Neural progenitor cell (in vitro differentiated cells): ENCODE data around the gene TOMM40. TPM values are rescaled to one million over a fixed set of nuclear protein-coding genes. Genes with fewer than 3 reads are reported as not detected.

ENCODE experiments used
- DNase-seq: peaks from one replicate; pipeline ENCODE4 v3.0.0-alpha.2; 2016; ENCODE audit warnings: low spot score
- H2AFZ ChIP-seq: fragments of 200-600 bp; sonication (generic); replicated peaks from 2 replicates; pipeline ENCODE4 v1.6.1; 2016; ENCODE audit warnings: antibody characterized with exemption
- H3F3A ChIP-seq: fragments of 200-600 bp; sonication (generic); 2 replicates; pipeline ENCODE4 v1.6.1; 2016; ENCODE audit warnings: antibody characterized with exemption, low read depth
- H3K27ac ChIP-seq: fragments of 200-600 bp; sonication (generic); 2 replicates; pipeline ENCODE4 v1.5.1; 2016; ENCODE audit warnings: mild to moderate bottlenecking
- H3K27me3 ChIP-seq: fragments of 200-600 bp; sonication (generic); 2 replicates; pipeline ENCODE4 v1.6.1; 2016; ENCODE audit warnings: mild to moderate bottlenecking, moderate library complexity
- H3K36me3 ChIP-seq: fragments of 200-600 bp; sonication (generic); 2 replicates; pipeline ENCODE4 v1.5.1; 2016
- H3K4me1 ChIP-seq: fragments of 200-600 bp; sonication (generic); 2 replicates; pipeline ENCODE4 v1.6.1; 2016; ENCODE audit warnings: mixed run types
- H3K4me2 ChIP-seq: fragments of 200-600 bp; sonication (generic); 2 replicates; pipeline ENCODE4 v1.6.1; 2016
- H3K4me3 ChIP-seq: fragments of 200-600 bp; sonication (generic); 2 replicates; pipeline ENCODE4 v1.5.1; 2016
- H3K79me2 ChIP-seq: fragments of 200-600 bp; sonication (generic); 2 replicates; pipeline ENCODE4 v1.6.1; 2016; ENCODE audit warnings: low read depth
- H3K9ac ChIP-seq: fragments of 200-600 bp; sonication (generic); 2 replicates; pipeline ENCODE4 v1.6.1; 2016
- H3K9me3 ChIP-seq: fragments of 200-600 bp; sonication (generic); 2 replicates; pipeline ENCODE4 v1.5.1; 2016; ENCODE audit warnings: low read depth
- H4K20me1 ChIP-seq: fragments of 200-600 bp; sonication (generic); 2 replicates; pipeline ENCODE4 v1.6.1; 2016; ENCODE audit warnings: low read depth
- H3K27ac Mint-ChIP-seq: 3 replicates; pipeline ENCODE4 v1.8.0; 2021; ENCODE audit warnings: mixed read lengths
- H3K27me3 Mint-ChIP-seq: 2 replicates; pipeline ENCODE4 v1.8.0; 2022; ENCODE audit warnings: low read depth, mild to moderate bottlenecking, inconsistent platforms, moderate library complexity, mixed read lengths; ENCODE audit not compliant: insufficient read depth
- H3K36me3 Mint-ChIP-seq: 3 replicates; pipeline ENCODE4 v1.8.0; 2021; ENCODE audit warnings: mixed read lengths
- H3K4me1 Mint-ChIP-seq: 3 replicates; pipeline ENCODE4 v1.8.0; 2021; ENCODE audit warnings: mixed read lengths
- H3K4me3 Mint-ChIP-seq: 3 replicates; pipeline ENCODE4 v1.8.0; 2021; ENCODE audit warnings: mild to moderate bottlenecking, moderate library complexity, mixed read lengths
- H3K9me3 Mint-ChIP-seq: 3 replicates; pipeline ENCODE4 v1.8.0; 2020; ENCODE audit warnings: mixed read lengths
- EZH2 ChIP-seq: fragments of 200-600 bp; sonication (generic); IDR thresholded peaks from 2 replicates; pipeline ENCODE4 v1.6.1; 2017; ENCODE audit warnings: antibody characterized with exemption, mild to moderate bottlenecking, moderate library complexity
- EZH2phosphoT487 ChIP-seq: fragments of 200-600 bp; sonication (generic); IDR thresholded peaks from 2 replicates; pipeline ENCODE4 v1.6.1; 2017; ENCODE audit warnings: antibody characterized with exemption
- total RNA-seq: library from RNA; depleted of rRNA; stranded (reverse); fragments of >200 nt; gene quantifications from 2 replicates; pipeline ENCODE4 v1.2.3, GENCODE V29; 2015; ENCODE audit warnings: low replicate concordance
- TF ChIP-seq, protein P1 (sequence below): fragments of 200-600 bp; sonication (generic); IDR thresholded peaks from 2 replicates; pipeline ENCODE4 v1.5.1; 2017; ENCODE audit warnings: antibody characterized with exemption, mild to moderate bottlenecking

Gene TOMM40
- total RNA-seq, 1 donor from 2014 or later, result 30.1 TPM

DNA sequence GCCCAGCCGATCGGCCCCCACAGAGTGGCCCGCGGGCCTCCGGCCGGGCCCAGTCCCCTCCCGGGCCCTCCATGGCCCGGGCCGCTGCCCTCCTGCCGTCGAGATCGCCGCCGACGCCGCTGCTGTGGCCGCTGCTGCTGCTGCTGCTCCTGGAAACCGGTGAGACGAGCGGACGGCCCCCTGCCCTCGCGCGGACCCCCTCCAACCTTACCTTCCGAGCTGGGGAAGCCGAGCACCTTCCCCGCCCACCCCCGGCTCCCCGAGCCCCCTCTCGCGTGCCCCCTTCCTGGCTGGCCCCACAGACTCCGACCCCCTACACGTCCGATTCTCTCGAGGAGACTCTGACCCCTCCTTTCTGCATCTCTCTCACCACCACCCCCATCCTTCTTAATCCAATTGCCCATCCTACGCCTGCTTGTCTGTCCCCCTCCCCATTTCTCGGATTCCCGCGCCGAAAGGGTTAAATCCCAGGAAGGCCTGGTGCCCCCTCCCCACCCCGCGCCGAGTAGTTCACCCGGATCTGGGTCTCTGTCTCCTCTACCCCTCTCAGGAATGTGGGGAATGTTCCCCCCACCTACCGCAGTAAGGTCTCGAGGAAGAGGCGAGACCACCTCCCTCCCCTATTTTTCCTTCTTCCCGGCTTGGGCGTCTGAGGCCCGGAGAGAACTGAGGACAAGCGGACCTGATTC is 44.5 kb upstream of the TOMM40 start:
- Histone ChIP-seq H3K27ac (peak overlapping the region; percentile 96), H3K4me2 (peak overlapping the region; percentile 93), H3K9ac (peak overlapping the region; percentile 92), H3K79me2 (peaks cover 55% of the 10 kb centered on the region), H3K9me3 (no peaks in the 10 kb centered on the region), H3K27me3 (no peaks in the 10 kb centered on the region), H3F3A (peaks cover 38% of the 10 kb centered on the region), H3K4me1 (peaks cover 22% of the 10 kb centered on the region), H2AFZ (no peak overlapping the region), H3K36me3 (no peaks in the 10 kb centered on the region), H3K4me3 (peak overlapping the region; percentile 95), H4K20me1 (peaks cover 48% of the 10 kb centered on the region)
- H3K27me3 Mint-ChIP-seq, result no peaks in the 10 kb centered on the region
- H3K27ac Mint-ChIP-seq, result peak overlapping the region; percentile 99
- TF ChIP-seq EZH2phosphoT487 (no peak), EZH2 (no peak)
- TF ChIP-seq, protein P1, sequence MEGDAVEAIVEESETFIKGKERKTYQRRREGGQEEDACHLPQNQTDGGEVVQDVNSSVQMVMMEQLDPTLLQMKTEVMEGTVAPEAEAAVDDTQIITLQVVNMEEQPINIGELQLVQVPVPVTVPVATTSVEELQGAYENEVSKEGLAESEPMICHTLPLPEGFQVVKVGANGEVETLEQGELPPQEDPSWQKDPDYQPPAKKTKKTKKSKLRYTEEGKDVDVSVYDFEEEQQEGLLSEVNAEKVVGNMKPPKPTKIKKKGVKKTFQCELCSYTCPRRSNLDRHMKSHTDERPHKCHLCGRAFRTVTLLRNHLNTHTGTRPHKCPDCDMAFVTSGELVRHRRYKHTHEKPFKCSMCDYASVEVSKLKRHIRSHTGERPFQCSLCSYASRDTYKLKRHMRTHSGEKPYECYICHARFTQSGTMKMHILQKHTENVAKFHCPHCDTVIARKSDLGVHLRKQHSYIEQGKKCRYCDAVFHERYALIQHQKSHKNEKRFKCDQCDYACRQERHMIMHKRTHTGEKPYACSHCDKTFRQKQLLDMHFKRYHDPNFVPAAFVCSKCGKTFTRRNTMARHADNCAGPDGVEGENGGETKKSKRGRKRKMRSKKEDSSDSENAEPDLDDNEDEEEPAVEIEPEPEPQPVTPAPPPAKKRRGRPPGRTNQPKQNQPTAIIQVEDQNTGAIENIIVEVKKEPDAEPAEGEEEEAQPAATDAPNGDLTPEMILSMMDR, result no peak
- DNase-seq, result peak; percentile 95
- H3K36me3 Mint-ChIP-seq, result peaks cover under 1% of the 10 kb centered on the region
- H3K9me3 Mint-ChIP-seq, result no peaks in the 10 kb centered on the region
- H3K4me3 Mint-ChIP-seq, result peak overlapping the region; percentile 93
- peaks cover 28% of the 10 kb centered on the region for H3K4me1 Mint-ChIP-seq

DNA sequence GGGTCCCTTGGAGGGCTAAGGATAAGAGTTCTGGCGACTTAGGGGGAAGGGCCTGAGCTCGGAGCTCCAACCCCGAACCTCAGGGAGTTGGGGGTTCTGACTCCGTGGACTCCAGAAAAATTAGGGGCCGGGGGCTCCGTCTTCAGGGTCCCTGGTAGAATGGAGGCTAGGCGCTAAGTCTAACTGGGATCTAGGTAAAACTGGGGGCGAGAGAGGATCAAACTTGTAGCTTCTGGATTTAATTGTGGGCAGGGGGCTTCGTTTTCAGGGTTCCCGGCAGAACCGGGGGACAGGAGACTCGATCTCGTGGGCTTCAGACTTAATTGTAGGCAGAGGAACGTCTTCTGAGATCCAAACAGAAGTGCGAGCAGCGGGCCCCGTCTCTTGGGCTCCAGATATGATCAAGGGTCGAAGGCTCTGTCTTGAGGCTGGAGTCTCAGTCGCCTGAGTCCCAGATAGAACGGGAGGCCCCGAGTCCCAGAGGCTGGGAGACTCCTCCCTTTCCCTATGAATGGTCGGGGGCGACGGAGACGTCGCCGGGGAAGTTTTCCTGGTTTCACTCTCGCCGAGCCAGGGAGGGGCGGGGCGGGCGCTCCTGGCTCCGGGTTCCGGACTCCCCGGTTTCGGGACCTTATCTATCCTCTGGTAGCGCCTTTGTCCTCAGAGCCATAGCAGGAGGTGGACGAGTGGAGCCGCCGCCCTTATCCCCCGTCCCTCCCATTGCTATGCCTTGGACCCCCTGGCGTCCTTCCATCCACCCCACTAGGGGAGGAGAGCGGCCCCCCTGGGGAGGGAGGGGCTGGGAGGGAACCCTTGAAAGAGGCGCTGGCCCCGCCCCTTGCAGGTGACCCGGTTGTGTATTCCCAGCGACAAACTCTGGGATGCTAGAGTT is 43.7 kb upstream of the TOMM40 start:
- H3K27me3 Mint-ChIP-seq, result no peaks in the 10 kb centered on the region
- Histone ChIP-seq H3K79me2 (peaks cover 63% of the 10 kb centered on the region), H3K4me2 (peak overlapping the region; percentile 93)

DNA sequence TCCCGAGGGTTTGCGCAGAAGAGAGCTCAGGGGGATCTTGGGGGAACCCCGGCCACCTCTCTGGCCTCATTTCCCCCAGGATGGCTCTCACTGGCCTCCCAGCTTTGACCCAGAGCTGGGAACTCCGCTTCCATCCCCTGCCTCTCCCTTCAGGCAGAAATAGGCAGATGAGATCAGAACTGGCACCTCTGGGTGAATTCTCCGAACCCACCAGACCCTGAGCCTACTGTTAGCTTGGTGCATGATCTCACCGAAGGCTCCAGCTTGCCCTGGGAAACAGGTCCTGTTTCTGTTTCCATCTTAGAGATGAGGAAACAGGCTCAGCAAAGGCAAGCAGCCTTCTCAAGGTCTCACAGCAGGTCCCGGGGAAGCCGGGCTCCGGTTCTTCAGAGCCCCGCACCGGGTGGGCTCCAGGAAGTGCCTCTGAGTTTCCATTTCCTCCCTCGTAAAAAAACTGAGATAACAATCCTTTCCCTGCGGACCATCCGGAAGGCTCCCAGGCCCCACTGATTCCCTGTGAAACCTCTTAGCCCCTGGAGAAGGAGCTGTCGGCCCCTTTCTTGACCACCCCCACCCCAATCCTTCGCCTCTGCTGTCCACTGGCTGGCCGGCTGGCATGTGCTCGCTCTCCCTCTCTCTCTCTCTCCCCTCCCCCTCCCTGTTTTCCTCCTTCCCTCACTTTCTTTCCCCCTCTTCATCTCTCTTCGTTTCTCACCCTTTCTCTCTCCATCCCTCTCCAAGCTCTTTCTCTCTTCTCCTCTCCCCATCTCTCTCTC is 42.8 kb upstream of the TOMM40 start:
- Histone ChIP-seq H3K4me1 (peaks cover 22% of the 10 kb centered on the region), H4K20me1 (peaks cover 64% of the 10 kb centered on the region), H3K4me3 (peak overlapping the region; percentile 95), H2AFZ (no peak overlapping the region), H3K36me3 (no peaks in the 10 kb centered on the region), H3K27ac (peak overlapping the region; percentile 96), H3K4me2 (peak overlapping the region; percentile 93), H3F3A (peaks cover 31% of the 10 kb centered on the region), H3K79me2 (peaks cover 71% of the 10 kb centered on the region), H3K9me3 (no peaks in the 10 kb centered on the region), H3K9ac (peak overlapping the region; percentile 92), H3K27me3 (no peaks in the 10 kb centered on the region)
- TF ChIP-seq, protein P1, result no peak
- TF ChIP-seq EZH2 (no peak), EZH2phosphoT487 (no peak)
- Mint-ChIP-seq H3K36me3 (peaks cover 6% of the 10 kb centered on the region), H3K27me3 (no peaks in the 10 kb centered on the region), H3K9me3 (no peaks in the 10 kb centered on the region), H3K27ac (peak overlapping the region; percentile 79), H3K4me3 (peak overlapping the region; percentile 93), H3K4me1 (peaks cover 26% of the 10 kb centered on the region)
- DNase-seq, result peak; percentile 67

More for the DNA sequence above, 43.7 kb upstream of the TOMM40 start:
- Mint-ChIP-seq H3K9me3 (no peaks in the 10 kb centered on the region), H3K4me3 (peak overlapping the region; percentile 93), H3K36me3 (peaks cover 3% of the 10 kb centered on the region), H3K4me1 (peaks cover 26% of the 10 kb centered on the region), H3K27ac (peak overlapping the region; percentile 99)
- Histone ChIP-seq H3K27ac (peak overlapping the region; percentile 96), H3K9ac (peak overlapping the region; percentile 92), H3K36me3 (no peaks in the 10 kb centered on the region), H4K20me1 (peaks cover 56% of the 10 kb centered on the region), H2AFZ (no peak overlapping the region), H3K4me3 (peak overlapping the region; percentile 95), H3K4me1 (peaks cover 22% of the 10 kb centered on the region), H3K27me3 (no peaks in the 10 kb centered on the region), H3F3A (peaks cover 38% of the 10 kb centered on the region), H3K9me3 (no peaks in the 10 kb centered on the region)
- TF ChIP-seq, protein P1, result no peak
- TF ChIP-seq EZH2 (no peak), EZH2phosphoT487 (no peak)
- peak; percentile 75 for DNase-seq
